H1 (cell line): ENCODE data around the gene SVIL. TPM values are rescaled to one million over a fixed set of nuclear protein-coding genes. Genes with fewer than 3 reads are reported as not detected.

Experiments
- CTCF ChIA-PET: fragments of 300-600 bp; sonication (Branson Sonifier 250); formaldehyde crosslinking; loops from one replicate; lab custom pipeline; 2021; ENCODE audit not compliant: partially characterized antibody; lab: Charles Lee
- POLR2A ChIA-PET: fragments of 300-600 bp; sonication (Branson Sonifier 250); formaldehyde crosslinking; loops from one replicate; lab custom pipeline; 2021; ENCODE audit warnings: inconsistent platforms; ENCODE audit not compliant: partially characterized antibody; lab: Charles Lee
- DNase-seq, 2 experiments: peaks; one replicate each; pipeline versions ENCODE4 v3.0.0 to v3.0.0-alpha.2; 2010 to 2022; ENCODE audit warnings: low spot score in 2 of 2, low read depth in 1 of 2, mixed read lengths in 1 of 2
- FAIRE-seq: peaks from 2 replicates; lab custom pipeline; 2011; peaks lifted over from hg19 to GRCh38; lab: Jason Lieb, UNC
- H2AFZ ChIP-seq: 2 replicates; pipeline ENCODE4 v1.8.1; 2012; ENCODE audit warnings: low read length, inconsistent platforms
- H2AK5ac ChIP-seq: 2 replicates; pipeline ENCODE4 v1.6.1; 2013; ENCODE audit warnings: low read depth, low read length
- H2BK120ac ChIP-seq: replicated peaks from 2 replicates; pipeline ENCODE3; 2013; ENCODE audit warnings: low read depth, low read length, inconsistent platforms
- H2BK12ac ChIP-seq: 2 replicates; pipeline ENCODE4 v1.6.1; 2013; ENCODE audit warnings: low read depth, low read length
- H2BK15ac ChIP-seq: 2 replicates; pipeline ENCODE4 v1.6.1; 2013; ENCODE audit warnings: low read length
- H2BK20ac ChIP-seq: 2 replicates; pipeline ENCODE4 v1.6.1; 2013; ENCODE audit warnings: low read length
- H2BK5ac ChIP-seq: 2 replicates; pipeline ENCODE4 v1.6.1; 2013; ENCODE audit warnings: low read depth, low read length
- H3K14ac ChIP-seq: 2 replicates; pipeline ENCODE4 v1.6.1; 2013; ENCODE audit warnings: inconsistent platforms; ENCODE audit not compliant: insufficient read length
- H3K18ac ChIP-seq: 2 replicates; pipeline ENCODE4 v1.6.1; 2013; ENCODE audit warnings: low read length; ENCODE audit errors: extremely low read depth
- H3K23ac ChIP-seq: 2 replicates; pipeline ENCODE4 v1.6.1; 2013; ENCODE audit warnings: inconsistent platforms; ENCODE audit not compliant: insufficient read length
- H3K23me2 ChIP-seq: 2 replicates; pipeline ENCODE4 v1.6.1; 2013; ENCODE audit warnings: low read depth, low read length
- H3K27ac ChIP-seq: 2 replicates; pipeline ENCODE4 v1.6.1; 2011; ENCODE audit warnings: low read depth, low read length, inconsistent platforms
- H3K27me3 ChIP-seq, 4 experiments: replicated peaks in 1 of 4; 1 replicate in 1 of 4; 2 replicates in 3 of 4; pipeline versions ENCODE4 v1.6.1 to v1.8.1; 2011 to 2013; ENCODE audit warnings: low read length in 3 of 4, mild to moderate bottlenecking in 3 of 4, inconsistent platforms in 2 of 4, mixed read lengths in 2 of 4, moderate library complexity in 1 of 4; ENCODE audit not compliant: control insufficient read depth in 3 of 4, insufficient read depth in 3 of 4; ENCODE audit errors: extremely low read depth in 1 of 4
- H3K36me3 ChIP-seq, 4 experiments: 2 replicates each; pipeline versions ENCODE4 v1.6.1 to v1.8.1; 2011 to 2013; ENCODE audit warnings: mild to moderate bottlenecking in 4 of 4, low read length in 3 of 4, moderate library complexity in 2 of 4, control low read depth in 1 of 4, inconsistent platforms in 1 of 4; ENCODE audit not compliant: insufficient read depth in 4 of 4, control insufficient read depth in 2 of 4
- H3K4ac ChIP-seq: replicated peaks from 2 replicates; pipeline ENCODE3; 2013; ENCODE audit warnings: low read length, low read depth, mixed read lengths, inconsistent platforms; ENCODE audit not compliant: insufficient read length
- H3K4me1 ChIP-seq, 4 experiments: replicated peaks in 1 of 4; 1 replicate in 1 of 4; 2 replicates in 3 of 4; pipeline versions ENCODE4 v1.6.1 to v1.8.1; 2011 to 2013; ENCODE audit warnings: low read length in 3 of 4, inconsistent platforms in 2 of 4, mixed read lengths in 1 of 4; ENCODE audit not compliant: insufficient read depth in 4 of 4, control insufficient read depth in 3 of 4
- H3K4me2 ChIP-seq, 2 experiments: 2 replicates each; pipeline versions ENCODE4 v1.6.1 to v1.8.1; 2011 to 2013; ENCODE audit warnings: low read depth in 2 of 2, low read length in 2 of 2, control low read depth in 1 of 2, inconsistent platforms in 1 of 2, mild to moderate bottlenecking in 1 of 2; ENCODE audit not compliant: insufficient read depth in 1 of 2
- H3K4me3 ChIP-seq, 4 experiments: fragments of 200-600, 300-600 bp in 1 of 4; sonication (generic), shearing (Covaris generic), sonication (Bioruptor Twin) in 1 of 4; 2 replicates each; pipeline versions ENCODE4 v1.5.1 to v1.8.1; 2011 to 2016; ENCODE audit warnings: low read length in 4 of 4, low read depth in 3 of 4, control low read depth in 2 of 4, inconsistent platforms in 2 of 4, mild to moderate bottlenecking in 2 of 4, mixed read lengths in 1 of 4, moderate library complexity in 1 of 4; ENCODE audit not compliant: insufficient read depth in 2 of 4; ENCODE audit errors: extremely low read depth in 1 of 4
- H3K56ac ChIP-seq: replicated peaks from 2 replicates; pipeline ENCODE3; 2013; ENCODE audit warnings: low read depth, mild to moderate bottlenecking, mixed read lengths, low read length, inconsistent platforms; ENCODE audit not compliant: insufficient read length
- H3K79me1 ChIP-seq: 2 replicates; pipeline ENCODE4 v1.6.1; 2013; ENCODE audit warnings: low read depth, low read length, control low read depth
- H3K79me2 ChIP-seq, 2 experiments: 2 replicates each; pipeline versions ENCODE4 v1.6.1 to v1.8.1; 2012 to 2013; ENCODE audit warnings: low read length in 2 of 2, mild to moderate bottlenecking in 2 of 2, inconsistent platforms in 1 of 2; ENCODE audit not compliant: insufficient read depth in 2 of 2, control insufficient read depth in 1 of 2
- H3K9ac ChIP-seq, 4 experiments: replicated peaks in 1 of 4; 1 replicate in 1 of 4; 2 replicates in 3 of 4; pipeline versions ENCODE4 v1.6.1 to v1.8.1; 2011 to 2013; ENCODE audit warnings: low read depth in 3 of 4, low read length in 3 of 4, control low read depth in 2 of 4, mild to moderate bottlenecking in 2 of 4, moderate library complexity in 2 of 4, inconsistent platforms in 1 of 4; ENCODE audit errors: extremely low read depth in 1 of 4
- H3K9me3 ChIP-seq, 2 experiments: 2 replicates each; pipeline versions ENCODE4 v1.6.1 to v1.8.1; 2012 to 2013; ENCODE audit warnings: mild to moderate bottlenecking in 2 of 2, moderate library complexity in 2 of 2, control low read depth in 1 of 2, inconsistent platforms in 1 of 2, low read depth in 1 of 2, low read length in 1 of 2, mixed read lengths in 1 of 2; ENCODE audit not compliant: insufficient read depth in 2 of 2
- H4K20me1 ChIP-seq, 2 experiments: replicated peaks in 1 of 2; 2 replicates each; pipeline versions ENCODE3 to v1.8.1; 2011 to 2013; ENCODE audit warnings: inconsistent platforms in 2 of 2, low read length in 2 of 2, mild to moderate bottlenecking in 1 of 2; ENCODE audit not compliant: insufficient read depth in 2 of 2, control insufficient read depth in 1 of 2
- H4K5ac ChIP-seq: 2 replicates; pipeline ENCODE4 v1.6.1; 2013; ENCODE audit warnings: low read length, low read depth, mixed read lengths, inconsistent platforms; ENCODE audit not compliant: insufficient read length
- H4K8ac ChIP-seq: 2 replicates; pipeline ENCODE4 v1.8.0; 2013; ENCODE audit warnings: mild to moderate bottlenecking, moderate library complexity, low read length, inconsistent platforms; ENCODE audit not compliant: insufficient read depth; ENCODE audit errors: extremely low read depth
- H4K91ac ChIP-seq: replicated peaks from 2 replicates; pipeline ENCODE3; 2013; ENCODE audit warnings: low read length, mixed read lengths, inconsistent platforms; ENCODE audit not compliant: insufficient read length
- SP4 ChIP-seq: IDR thresholded peaks from 2 replicates; pipeline ENCODE4 v1.6.1; 2012; ENCODE audit warnings: low read length, inconsistent platforms
- ZNF274 ChIP-seq: IDR thresholded peaks from 2 replicates; pipeline ENCODE4 v1.7.0; 2012; ENCODE audit warnings: low read length, borderline replicate concordance; ENCODE audit errors: extremely low read depth
- WGBS, 2 experiments: shearing (Covaris generic) in 1 of 2; methylation state at CpG; one replicate each; pipeline versions ENCODE4 v1.1.6 to v1.1.7; 2013 to 2015; ENCODE audit warnings: low lambda C conversion rate in 2 of 2, mixed read lengths in 2 of 2, inconsistent platforms in 1 of 2, low coverage in 1 of 2, missing lambda C conversion rate in 1 of 2; ENCODE audit not compliant: insufficient replicate concordance in 2 of 2, insufficient coverage in 1 of 2, insufficient read length in 1 of 2; ENCODE audit errors: extremely low coverage in 1 of 2, missing lambda C conversion rate in 1 of 2; 5-methylcytosine and 5-hydroxymethylcytosine counted together
- polyA plus RNA-seq, 7 experiments: library from polyadenylated mRNA; depleted of rRNA in 3 of 7; stranded (reverse) in 5 of 7; unstranded in 2 of 7; fragments of >200 nt in 5 of 7; fragments of 200-250 nt in 2 of 7; gene quantifications; 1 replicate in 5 of 7; 2 replicates in 1 of 7; 4 replicates in 1 of 7; pipeline versions ENCODE4 v1.2.1 to v1.2.3, GENCODE V29; 2011 to 2013; ENCODE audit warnings: missing spikeins in 2 of 7, mixed read lengths in 2 of 7
- total RNA-seq: library from RNA; stranded (reverse); fragmentation: NEBNext Ultra II Directional; extraction: Animal tissue kit (Norgen Biotek cat#: 25700); gene quantifications from 2 replicates; pipeline ENCODE4 v1.2.1, GENCODE V29; 2021

The SVIL gene
- total and polyA plus RNA-seq, 2 of the 8 experiments (the other 6 are each of a cell fraction or from before 2014, with no cell fraction given): 4.7 to 15.4 TPM

GRCh38 chr10:29470355-29470705 lies 164.4 kb downstream of the SVIL start:
- peak overlapping the region; percentile 88; the same call in 1 of the 2 replicates for H4K8ac ChIP-seq
- CTCF ChIA-PET: interaction anchor here (0.8 to 5.3 kb wide), 12 partner anchors 10 to 47 kb away, joined by 3 to 25 read pairs (median 6); no protein-coding TSS in a partner anchor
- FAIRE-seq: no peak
- WGBS, 2 experiments: 48% methylated on average over 16 of the region's 16 CpGs; no CpG with 5 or more reads in 1 of the 2 experiments
- H3K4me1 ChIP-seq: no peaks in the 10 kb centered on the region; a peak in 2 of 7 replicates
- no peaks in the 10 kb centered on the region for H3K79me1 ChIP-seq
- no peak overlapping the region for H3K4me3 ChIP-seq
- no peak overlapping the region for H4K5ac ChIP-seq
- no peak overlapping the region; the same call in 1 of the 2 replicates for H3K18ac ChIP-seq
- H3K9ac ChIP-seq: no peak overlapping the region
- H3K27me3 ChIP-seq: no peaks in the 10 kb centered on the region
- peak overlapping the region; percentile 85 for H4K91ac ChIP-seq
- H3K56ac ChIP-seq: no peak overlapping the region
- H3K79me2 ChIP-seq: no peaks in the 10 kb centered on the region
- no peak overlapping the region for H3K4ac ChIP-seq
- no peak overlapping the region for H3K23ac ChIP-seq
- H2BK15ac ChIP-seq: no peak overlapping the region
- H3K14ac ChIP-seq: no peak overlapping the region
- H2BK120ac ChIP-seq: no peak overlapping the region
- H4K20me1 ChIP-seq: peaks cover 0 to 3% of the 10 kb centered on the region in 2 experiments
- 0 out of 2 replicates have a peak overlapping the region, but pooled peaks have one; percentile 49 for H2BK5ac ChIP-seq
- POLR2A ChIA-PET: interaction anchor here (1.2 kb wide), 1 partner anchor 9 kb away, joined by 4 read pairs; no protein-coding TSS in a partner anchor
- no peaks in the 10 kb centered on the region for H3K9me3 ChIP-seq
- peaks cover 0 to 6% (median 0%) of the 10 kb centered on the region in 4 experiments; a peak in 2 of 8 replicates for H3K36me3 ChIP-seq
- 0 out of 2 replicates have a peak overlapping the region, but pooled peaks have one; percentile 72 for H2BK20ac ChIP-seq
- no peak overlapping the region for H2BK12ac ChIP-seq
- DNase-seq: peak; percentile 25 to 91
- H3K23me2 ChIP-seq: no peaks in the 10 kb centered on the region
- no peak overlapping the region for H2AFZ ChIP-seq
- H3K4me2 ChIP-seq: no peak overlapping the region
- H3K27ac ChIP-seq: no peak overlapping the region
- H2AK5ac ChIP-seq: no peak overlapping the region
- TF ChIP-seq SP4: no peak
- no peak for TF ChIP-seq ZNF274
